ENCODE results near the gene ZNRF3.

GRCh38 chr22:29041408-29041807, 158.0 kb downstream of the ZNRF3 start:
- TF ChIP-seq POLR2A (IDR thresholded peaks at IDR 0.05) (no peak), CTCF (IDR thresholded peaks at IDR 0.05) (no peak)

Data from uterus (tissue), 2 donors.